B cell (primary cell): ENCODE data around the gene SLC22A31. TPM values are rescaled to one million over a fixed set of nuclear protein-coding genes. Genes with fewer than 3 reads are reported as not detected.
A peak's percentile ranks its signal among the peaks of the same experiment; 100 is the strongest.
"Not testable (repeated sequence)": the region's sequence is repeated elsewhere in the genome, so short reads cannot be mapped to it uniquely, and the experiment has no call there.

Experiments
- ATAC-seq: fragments of 200-7000 bp; cut with Tn5 transposase; one replicate; pipeline ENCODE4 v1.10.0; 2021; ENCODE audit warnings: low read depth, mild to moderate bottlenecking, moderate number of reproducible peaks, moderate library complexity
- CTCF ChIA-PET: fragments of 350-600 bp; sonication (Branson Sonifier 250); formaldehyde crosslinking; loops from one replicate; lab custom pipeline; 2021; ENCODE audit warnings: antibody characterized with exemption, inconsistent platforms; lab: Charles Lee
- POLR2A ChIA-PET: fragments of 350-600 bp; sonication (Branson Sonifier 250); formaldehyde crosslinking; loops from one replicate; lab custom pipeline; 2021; ENCODE audit warnings: antibody characterized with exemption; lab: Charles Lee
- DNase-seq: peaks from one replicate; pipeline ENCODE4 v3.0.0; 2013
- H2AFZ ChIP-seq: 2 replicates; pipeline ENCODE4 v1.6.1; 2012; ENCODE audit warnings: mild to moderate bottlenecking, low read depth, low read length; ENCODE audit not compliant: insufficient read depth, poor library complexity, severe bottlenecking
- H3K27ac ChIP-seq, 2 donors: 1 replicate in 1 of 2; 2 replicates in 1 of 2; pipeline ENCODE4 v1.5.1; 2012 to 2013; ENCODE audit warnings: low read length in 2 of 2, mild to moderate bottlenecking in 2 of 2, moderate library complexity in 1 of 2
- H3K27me3 ChIP-seq, 4 experiments: fragments of 200-600 bp in 1 of 4; sonication (generic) in 1 of 4; replicated peaks in 1 of 4; 1 replicate in 2 of 4; 2 replicates in 2 of 4; pipeline versions ENCODE4 v1.6.1 to v1.7.0; 2013 to 2016; ENCODE audit warnings: low read length in 3 of 4, mild to moderate bottlenecking in 2 of 4, mixed read lengths in 1 of 4, moderate library complexity in 1 of 4; ENCODE audit not compliant: insufficient read depth in 4 of 4, control insufficient read depth in 3 of 4; ENCODE audit errors: control extremely low read depth in 1 of 4
- H3K36me3 ChIP-seq, 2 experiments: replicated peaks in 1 of 2; 1 replicate in 1 of 2; 2 replicates in 1 of 2; pipeline versions ENCODE4 v1.6.1 to v1.7.1; 2013; ENCODE audit warnings: low read length in 1 of 2; ENCODE audit not compliant: insufficient read depth in 2 of 2, control insufficient read depth in 1 of 2; ENCODE audit errors: control extremely low read depth in 1 of 2, extremely low read depth in 1 of 2
- H3K4me1 ChIP-seq, 2 donors: fragments of 200-600 bp in 1 of 2; sonication (generic) in 1 of 2; 1 replicate in 1 of 2; 2 replicates in 1 of 2; pipeline versions ENCODE4 v1.5.1 to v1.6.1; 2013 to 2017; ENCODE audit warnings: low read length in 2 of 2; ENCODE audit not compliant: control insufficient read depth in 2 of 2, insufficient read depth in 2 of 2
- H3K4me2 ChIP-seq: replicated peaks from 2 replicates; pipeline ENCODE3; 2012; ENCODE audit warnings: mild to moderate bottlenecking, low read depth, low read length; ENCODE audit not compliant: poor library complexity, severe bottlenecking
- H3K4me3 ChIP-seq, 5 experiments: fragments of 200-600 bp in 1 of 5; sonication (generic) in 1 of 5; 1 replicate in 3 of 5; 2 replicates in 2 of 5; pipeline versions ENCODE4 v1.5.1 to v1.7.0; 2011 to 2016; ENCODE audit warnings: low read length in 4 of 5, mild to moderate bottlenecking in 4 of 5, low read depth in 2 of 5, control low read depth in 1 of 5, moderate library complexity in 1 of 5; ENCODE audit not compliant: insufficient read depth in 1 of 5; ENCODE audit errors: control extremely low read depth in 1 of 5, extremely low read depth in 1 of 5
- H3K79me2 ChIP-seq: fragments of 200-600 bp; sonication (generic); one replicate; pipeline ENCODE4 v1.6.0; 2016; ENCODE audit warnings: low read length; ENCODE audit not compliant: control insufficient read depth, insufficient read depth
- H3K9ac ChIP-seq: fragments of 200-600 bp; sonication (generic); 2 replicates; pipeline ENCODE4 v1.6.1; 2017; ENCODE audit warnings: mild to moderate bottlenecking, low read length, moderate library complexity
- H3K9me3 ChIP-seq, 3 donors: one replicate each; pipeline versions ENCODE4 v1.6.1 to v1.7.1; 2013; ENCODE audit warnings: low read length in 2 of 3; ENCODE audit not compliant: control insufficient read depth in 2 of 3, insufficient read depth in 1 of 3; ENCODE audit errors: control extremely low read depth in 1 of 3
- H4K20me1 ChIP-seq: 2 replicates; pipeline ENCODE4 v1.6.0; 2012; ENCODE audit warnings: mild to moderate bottlenecking, low read length; ENCODE audit not compliant: insufficient read depth, control insufficient read depth, poor library complexity, severe bottlenecking
- H3K27ac Mint-ChIP-seq: one replicate; pipeline ENCODE4 v1.8.0; 2021; ENCODE audit warnings: mixed read lengths
- H3K27me3 Mint-ChIP-seq: one replicate; pipeline ENCODE4 v1.8.0; 2021; ENCODE audit warnings: mixed read lengths
- H3K4me1 Mint-ChIP-seq: one replicate; pipeline ENCODE4 v1.8.0; 2021; ENCODE audit warnings: mixed read lengths
- H3K4me3 Mint-ChIP-seq: one replicate; pipeline ENCODE4 v1.8.0; 2021; ENCODE audit warnings: mixed read lengths
- H3K9me3 Mint-ChIP-seq: one replicate; pipeline ENCODE4 v1.8.0; 2022; ENCODE audit warnings: mixed read lengths; ENCODE audit not compliant: insufficient read depth
- CTCF ChIP-seq: fragments of 200-600 bp; IDR thresholded peaks from one replicate; pipeline ENCODE4 v1.8.0; 2022; ENCODE audit warnings: antibody characterized with exemption, mild to moderate bottlenecking
- EZH2 ChIP-seq: IDR thresholded peaks from 2 replicates; pipeline ENCODE4 v1.6.1; 2012; ENCODE audit warnings: borderline replicate concordance, low read depth, mild to moderate bottlenecking, moderate library complexity, low read length; ENCODE audit not compliant: insufficient read depth, poor library complexity, severe bottlenecking
- WGBS: methylation state at CpG from one replicate; pipeline ENCODE4 v1.1.5; 2013; ENCODE audit warnings: missing lambda C conversion rate; ENCODE audit not compliant: insufficient coverage; 5-methylcytosine and 5-hydroxymethylcytosine counted together
- intact Hi-C: fragments of 100-400 bp; cut with micrococcal nuclease; formaldehyde crosslinking; loops from one replicate; pipeline ENCODE4 v1.10.0; 2022
- polyA plus RNA-seq: library from polyadenylated mRNA; depleted of rRNA; stranded (reverse); fragments of >200 nt; gene quantifications from 2 replicates; pipeline ENCODE4 v1.2.3, GENCODE V29; 2012
- total RNA-seq, 2 donors: library from RNA; stranded (reverse); fragments of 120-200 nt in 1 of 2; gene quantifications; 1 replicate in 1 of 2; 2 replicates in 1 of 2; pipeline versions ENCODE4 v1.2.3 to v1.2.4, GENCODE V29; 2013 to 2022

SLC22A31 gene
- total and polyA plus RNA-seq, 2 donors (not counting 1 experiment from before 2014, with no cell fraction given): 0.33 TPM; not detected in 1

GRCh38 chr16:89166696-89167424, 33.5 kb downstream of the SLC22A31 start:
- DNase-seq (peak; percentile 40), ATAC-seq (no peak)
- H3K27ac ChIP-seq: no peak overlapping the region
- H3K9ac ChIP-seq: no peak overlapping the region
- H3K27me3 ChIP-seq: peaks cover 0 to 31% (median 13%) of the 10 kb centered on the region in 4 experiments
- Mint-ChIP-seq H3K4me3 (no peak overlapping the region), H3K27ac (no peak overlapping the region), H3K9me3 (no peaks in the 10 kb centered on the region), H3K4me1 (peaks cover 20% of the 10 kb centered on the region), H3K27me3 (peaks cover 4% of the 10 kb centered on the region)
- H3K4me3 ChIP-seq: no peak overlapping the region
- ChIA-PET CTCF (interaction anchor here (0.6 to 2.7 kb wide), 25 partner anchors 8 to 529 kb away, joined by 3 to 31 read pairs (median 4); partner anchors contain the start of genes ACSF3, APRT, CTU2 and IL17C), POLR2A (interaction anchor here (0.5 to 1.2 kb wide), 4 partner anchors 50 to 675 kb away, joined by 3 to 4 read pairs (median 3); partner anchors contain the start of gene APRT)
- peak overlapping the region; percentile 63 for H3K4me2 ChIP-seq
- intact Hi-C loops: loop anchor here (1.0 kb wide), 3 partner anchors 225 to 430 kb away; no protein-coding TSS in a partner anchor
- peaks cover 37% of the 10 kb centered on the region for H4K20me1 ChIP-seq
- no peaks in the 10 kb centered on the region for H3K36me3 ChIP-seq
- TF ChIP-seq EZH2: no peak
- no peak for TF ChIP-seq CTCF
- peaks cover 29 to 42% of the 10 kb centered on the region in 2 donors for H3K4me1 ChIP-seq
- no peak overlapping the region for H2AFZ ChIP-seq
- peaks cover 6% of the 10 kb centered on the region for H3K79me2 ChIP-seq
- 81% methylated on average over 16 of the region's 18 CpGs for WGBS
- peaks cover 0 to 5% (median 0%) of the 10 kb centered on the region in 3 donors for H3K9me3 ChIP-seq

GRCh38 chr16:89165681-89165979, 34.7 kb downstream of the SLC22A31 start:
- intact Hi-C loops, CTCF ChIA-PET: not testable (repeated sequence)

More at GRCh38 chr16:89165681-89165979, 34.7 kb downstream of the SLC22A31 start:
- H3K4me3 Mint-ChIP-seq, H3K4me2 ChIP-seq, H3K27me3 Mint-ChIP-seq, DNase-seq, ATAC-seq, H3K9me3 ChIP-seq, H3K27ac ChIP-seq, POLR2A ChIA-PET, H3K4me3 ChIP-seq, H3K9ac ChIP-seq, H3K79me2 ChIP-seq, H3K9me3 Mint-ChIP-seq, H3K36me3 ChIP-seq, H2AFZ ChIP-seq: not testable (repeated sequence)
- Histone ChIP-seq H4K20me1 (peaks cover 33% of the 10 kb centered on the region), H3K4me1 (peaks cover 22 to 38% of the 10 kb centered on the region in 2 donors), H3K27me3 (peaks cover 0 to 27% (median 12%) of the 10 kb centered on the region in 4 experiments)
- 87% methylated on average over 3 of the region's 10 CpGs for WGBS
- H3K27ac Mint-ChIP-seq: peak overlapping the region; percentile 37
- peaks cover 16% of the 10 kb centered on the region for H3K4me1 Mint-ChIP-seq
